Posterior cingulate gyrus (tissue), 11 donors: Measurements from ENCODE around the gene STRN.
"Not testable (repeated sequence)": the region's sequence is repeated elsewhere in the genome, so short reads cannot be mapped to it uniquely, and the experiment has no call there.

ENCODE experiments used
- DNase-seq, 10 donors: peaks; one replicate each; pipeline versions ENCODE4 v3.0.0 to v3.0.0-alpha.2; 2020 to 2021; ENCODE audit warnings: mixed read lengths in 3 of 10
- intact Hi-C: fragments of 100-400 bp; cut with DNase I; formaldehyde crosslinking; loops from one replicate; pipeline ENCODE4 v1.15.1; 2023

Gene STRN

DNA sequence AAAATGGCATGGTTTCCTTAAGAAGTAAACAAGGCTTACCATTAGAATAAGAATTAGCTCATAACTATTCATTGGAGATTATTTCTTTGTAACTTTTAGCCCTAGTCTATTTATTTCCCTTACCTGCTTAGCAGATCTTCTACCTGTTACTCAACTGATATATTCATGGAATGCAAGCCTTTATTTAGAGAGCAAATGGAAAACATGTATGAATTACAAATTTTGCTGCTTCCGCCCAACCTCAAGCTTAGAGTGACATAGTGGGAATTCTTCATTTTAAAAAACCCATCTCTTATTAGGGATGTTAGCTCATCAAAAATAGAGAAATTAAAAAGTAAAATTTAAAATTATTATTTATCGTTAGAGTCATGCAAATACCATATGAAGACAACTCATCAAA lies 110.9 kb downstream of the STRN start:
- intact Hi-C loops = no loop called here
- no peak for DNase-seq

DNA sequence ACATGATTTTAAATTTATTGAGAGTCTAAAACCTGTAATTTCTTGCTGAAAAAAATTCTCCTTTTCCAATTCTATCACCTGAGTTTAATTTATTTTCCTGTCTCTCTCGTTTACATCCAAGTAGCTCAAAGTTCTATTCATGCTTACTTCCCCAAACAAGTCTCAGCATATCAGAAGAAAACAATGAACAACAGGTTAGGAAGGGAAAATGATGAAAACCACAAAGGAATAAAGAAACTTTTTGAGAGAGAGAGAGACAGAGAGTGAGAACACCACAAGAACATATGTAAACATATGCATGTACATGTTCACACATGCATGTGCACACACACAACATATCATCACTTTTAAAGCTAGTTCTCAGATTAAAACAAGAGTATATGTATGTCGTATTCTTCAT lies 112.1 kb downstream of the STRN start:
- DNase-seq = no peak
- intact Hi-C loops = no loop called here

DNA sequence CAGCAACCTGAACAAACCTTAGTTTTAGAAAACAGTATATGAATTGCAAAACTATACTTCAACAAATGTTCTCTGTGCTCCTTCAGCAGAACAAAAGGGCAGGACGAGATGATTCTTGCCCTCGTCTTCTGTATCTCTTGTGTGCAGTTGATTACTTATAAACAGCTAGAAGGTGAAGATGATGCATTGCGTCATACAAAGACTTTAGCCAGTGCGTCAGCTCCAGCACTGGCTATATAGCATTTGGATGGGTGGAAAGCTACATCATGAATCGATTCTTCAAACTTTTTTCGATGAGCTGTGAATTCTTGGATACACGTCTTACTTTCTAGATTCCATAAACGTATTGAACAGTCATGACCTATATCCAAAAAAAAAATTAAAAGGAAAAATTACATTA lies 117.1 kb downstream of the STRN start:
- intact Hi-C loops = no loop called here

DNA sequence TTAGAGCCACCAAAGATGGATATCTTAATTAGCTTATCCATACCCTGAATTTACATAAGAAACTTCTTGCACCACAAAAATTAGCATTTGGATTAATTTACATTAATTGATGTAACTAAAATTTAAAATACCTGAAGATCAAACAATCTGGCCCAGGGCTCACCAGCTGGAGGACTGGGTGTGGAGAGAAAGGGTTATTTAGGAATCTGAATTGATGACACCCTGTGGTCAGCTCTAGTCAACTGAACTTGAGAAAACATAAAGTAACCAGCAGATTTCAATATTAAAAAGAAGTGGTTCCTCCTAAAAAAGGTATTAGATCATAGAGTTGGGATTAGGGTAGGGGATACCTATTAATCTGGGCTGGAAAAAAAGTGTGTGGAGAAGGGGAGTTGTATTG lies 122.5 kb downstream of the STRN start:
- intact Hi-C loops = no loop called here
- DNase-seq = no peak

More for the DNA sequence above, 117.1 kb downstream of the STRN start:
- DNase-seq = no peak

DNA sequence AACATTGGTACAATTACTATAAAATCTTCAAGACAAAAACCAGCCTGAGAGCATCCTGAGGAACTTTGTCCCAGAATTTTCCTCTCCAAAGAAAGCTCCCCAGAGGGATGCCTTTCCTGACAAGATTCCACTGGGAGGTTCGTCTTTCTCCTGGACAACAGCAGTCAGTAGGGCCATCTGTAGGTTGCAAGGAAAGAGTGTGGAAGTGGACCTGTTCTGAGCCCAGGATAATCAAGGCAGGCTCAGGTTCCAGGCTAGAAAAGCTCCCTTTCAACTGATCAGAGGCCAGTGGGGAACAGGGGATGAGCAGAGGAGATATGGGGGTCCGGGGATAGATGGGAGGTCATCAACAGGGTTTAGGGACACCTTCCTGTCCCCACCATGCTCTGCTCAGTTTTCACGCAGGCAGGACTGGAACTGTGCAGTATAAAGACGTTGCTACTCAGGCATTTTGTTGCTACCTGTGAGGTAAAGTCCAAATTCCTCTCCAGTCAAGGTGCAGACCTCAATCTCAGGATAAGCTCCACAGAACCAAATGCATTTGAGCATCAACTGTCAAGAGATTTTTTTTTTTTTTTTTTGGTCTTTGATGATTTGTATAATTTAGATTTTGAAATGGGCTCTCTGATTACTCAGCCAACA lies 126.2 kb downstream of the STRN start:
- intact Hi-C loops = no loop called here
- no peak for DNase-seq

DNA sequence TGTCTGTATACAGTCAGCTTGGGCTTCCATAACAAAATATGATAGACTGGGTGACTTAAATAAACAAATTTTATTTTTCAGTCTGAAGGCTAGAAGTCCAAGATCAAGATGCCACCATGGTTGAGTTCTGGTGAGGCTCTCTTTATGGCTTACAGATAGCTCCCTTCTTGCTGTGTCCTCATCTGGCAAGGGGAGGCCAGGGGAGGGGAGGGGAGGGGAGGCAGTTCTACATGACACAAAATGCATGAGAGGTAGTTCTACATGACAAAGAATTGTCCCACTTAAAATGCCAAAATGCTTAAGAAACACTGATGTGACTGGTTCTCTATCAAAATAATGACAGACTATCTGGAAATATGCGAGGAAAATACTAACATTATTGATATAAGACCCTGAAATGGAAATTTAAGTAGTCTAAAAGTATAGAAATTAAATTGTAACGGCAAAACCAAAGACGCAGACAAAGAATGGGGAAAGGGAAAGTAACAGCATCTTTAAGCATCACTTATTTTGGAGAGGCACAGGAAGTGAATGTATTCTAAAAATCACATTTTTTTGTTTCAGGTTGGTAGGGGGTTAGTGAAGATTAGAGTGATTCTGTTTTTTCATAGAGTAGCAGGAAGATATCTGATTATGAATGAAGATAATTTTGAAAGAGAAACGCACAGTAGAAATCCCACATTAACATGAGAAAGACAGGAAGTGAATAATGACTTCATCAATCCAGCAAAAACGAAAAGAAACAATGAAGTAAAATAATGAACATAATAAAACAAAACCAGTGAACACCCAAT lies 131.4 kb downstream of the STRN start:
- intact Hi-C loops = no loop called here
- DNase-seq = no peak

DNA sequence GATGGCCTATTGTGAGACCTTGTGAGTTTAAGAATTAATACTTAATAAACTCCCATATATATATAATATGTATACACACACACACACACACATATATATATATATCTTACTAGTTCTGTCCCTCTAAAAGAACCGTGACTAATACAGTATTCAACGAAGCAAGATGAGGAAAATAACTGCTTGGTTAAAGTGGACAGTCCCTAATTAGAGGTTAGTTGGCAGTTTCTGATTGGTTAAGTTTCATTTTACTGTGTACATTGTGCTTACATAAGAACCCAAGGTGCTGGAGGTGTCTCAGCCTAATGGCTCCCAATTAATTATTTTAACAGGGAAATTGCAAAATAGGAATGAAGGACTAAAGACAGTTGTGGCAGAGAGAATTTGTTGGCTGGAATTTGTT lies 132.1 kb downstream of the STRN start:
- DNase-seq = no peak
- intact Hi-C loops = no loop called here

DNA sequence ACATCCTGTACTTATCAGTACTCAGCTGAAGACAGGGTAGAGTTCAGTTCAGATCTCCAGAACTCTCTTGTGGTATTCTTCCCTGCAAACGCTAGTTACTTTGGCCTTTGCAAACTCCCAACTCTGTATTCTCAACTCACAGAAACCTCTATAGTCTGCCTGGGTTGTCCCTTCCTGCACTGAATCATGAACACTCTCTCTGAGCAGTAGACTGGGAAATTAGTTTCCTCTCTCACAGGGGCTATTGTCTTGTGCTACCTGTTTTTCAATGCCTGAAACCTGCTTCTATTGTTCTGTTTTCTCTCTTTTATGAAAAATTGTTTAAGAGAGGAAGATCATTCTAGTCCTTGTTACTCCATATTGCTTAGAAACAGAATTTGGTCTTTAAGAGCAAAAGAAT lies 135.2 kb downstream of the STRN start:
- intact Hi-C loops = no loop called here
- DNase-seq = no peak

DNA sequence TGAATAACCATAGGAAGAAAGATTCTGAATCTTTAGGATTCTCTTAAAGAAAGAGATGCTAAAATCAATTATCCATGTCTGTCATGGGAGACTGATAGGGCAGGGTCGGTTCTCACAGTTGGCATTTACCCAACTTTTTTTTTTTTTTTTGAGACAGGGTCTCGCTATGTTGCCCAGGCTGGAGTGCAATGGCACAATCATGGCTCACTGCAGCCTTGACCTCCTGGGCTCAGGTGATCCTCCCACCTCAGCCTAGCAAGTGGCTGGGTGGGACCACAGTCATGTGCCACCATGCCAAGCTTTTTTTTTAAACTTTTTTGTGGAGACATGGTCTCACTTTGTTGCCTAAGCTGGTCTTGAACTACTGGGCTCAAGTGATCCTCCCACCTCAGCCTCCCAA lies 141.7 kb downstream of the STRN start:
- intact Hi-C loops, DNase-seq: not testable (repeated sequence)

DNA sequence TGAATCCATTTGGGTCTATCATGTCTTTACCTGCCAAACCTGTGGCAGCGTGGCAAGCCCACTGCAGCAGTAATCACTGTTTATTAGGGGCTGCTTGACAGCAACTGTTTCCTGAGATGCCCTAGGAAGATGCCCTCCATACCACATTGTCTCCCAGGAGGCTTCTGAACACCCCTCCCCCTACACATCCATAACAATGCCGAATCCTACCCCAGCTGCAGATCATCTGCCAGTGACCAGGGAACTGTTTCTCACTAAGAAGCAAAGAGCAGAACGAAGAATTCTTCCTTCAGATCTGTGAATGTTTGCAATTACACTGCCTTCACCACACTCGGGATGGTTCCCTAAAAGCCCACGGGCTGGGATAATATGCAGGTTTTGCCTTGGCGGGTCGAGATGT lies 142.1 kb downstream of the STRN start:
- intact Hi-C loops = no loop called here

DNA sequence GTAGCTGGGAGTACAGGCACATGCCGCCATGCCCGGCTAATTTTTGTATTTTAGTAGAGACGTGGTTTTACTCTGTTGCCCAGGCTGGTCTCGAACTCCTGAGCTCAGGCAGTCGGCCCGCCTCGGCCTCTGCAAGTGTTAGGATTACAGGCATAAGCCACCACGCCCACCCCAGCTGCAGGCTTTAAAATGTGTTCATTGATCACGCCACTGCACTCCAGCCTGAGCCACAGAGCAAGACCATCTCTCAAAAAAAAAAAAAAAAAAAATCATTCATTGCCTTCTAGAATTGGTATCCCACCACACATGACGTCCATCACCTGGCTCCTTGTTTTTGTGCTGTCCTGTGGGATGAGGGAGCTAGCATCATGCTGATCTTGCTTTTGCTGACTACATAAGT lies 142.5 kb downstream of the STRN start:
- no peak for DNase-seq
- intact Hi-C loops = no loop called here

More for the DNA sequence above, 142.1 kb downstream of the STRN start:
- no peak for DNase-seq

DNA sequence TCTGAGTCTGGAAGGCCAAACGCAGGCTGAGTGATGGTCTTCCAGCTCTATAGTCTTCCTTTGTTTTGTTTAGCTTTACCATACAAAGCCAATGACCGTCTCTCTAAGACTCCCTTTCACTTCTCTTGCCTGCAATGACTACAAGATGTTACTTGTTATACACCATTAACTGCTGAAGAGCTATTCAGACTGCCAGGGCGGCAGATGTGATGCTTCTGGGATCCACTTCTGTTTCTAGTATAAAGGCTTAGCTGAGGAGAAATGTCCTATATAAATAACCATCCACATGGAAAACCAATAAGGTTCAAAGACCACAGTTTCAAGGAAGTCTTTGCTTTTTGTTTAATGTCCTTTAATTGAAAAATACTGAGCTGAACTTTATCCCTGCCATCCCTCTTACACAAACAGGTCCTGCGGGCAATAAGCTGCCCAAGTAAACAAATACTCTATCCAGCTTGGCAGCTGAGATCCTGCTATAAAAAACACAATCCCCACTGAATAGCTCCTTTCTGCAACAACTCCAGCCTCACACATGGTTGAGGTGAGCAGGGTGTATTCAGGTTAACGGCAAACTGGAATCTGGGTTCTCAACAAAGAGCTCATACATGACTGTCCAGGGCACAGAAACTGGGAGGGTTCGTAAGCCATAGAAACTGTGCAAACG lies 145.3 kb downstream of the STRN start:
- DNase-seq = no peak
- intact Hi-C loops = no loop called here

DNA sequence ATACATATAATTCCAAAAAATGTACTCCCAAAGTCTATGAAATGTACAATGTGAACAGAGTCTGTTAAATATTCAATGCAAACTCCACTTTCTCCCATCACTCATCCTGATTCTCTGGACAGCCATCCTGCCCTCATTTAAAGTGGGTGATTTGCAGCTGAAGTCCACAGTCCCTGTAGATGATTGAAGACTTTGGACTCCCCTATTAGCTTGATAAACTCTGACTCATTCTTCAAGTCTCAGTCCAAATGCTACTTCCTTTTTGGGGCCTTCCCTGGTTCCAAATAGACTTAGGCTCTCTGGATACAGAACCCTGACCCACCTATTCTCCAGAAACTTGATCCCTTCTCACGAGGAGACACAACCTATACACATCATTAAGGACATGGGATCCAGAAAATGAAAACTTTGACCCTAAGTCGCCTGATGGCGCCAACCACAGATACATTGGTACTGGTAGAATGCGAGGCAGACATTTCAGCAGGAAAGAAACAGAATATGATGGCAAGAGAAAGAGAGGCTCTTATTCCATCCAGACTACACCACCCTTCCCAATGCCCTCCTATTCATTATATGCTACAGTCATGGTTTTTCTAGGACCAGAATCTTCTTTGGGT lies 147.1 kb downstream of the STRN start:
- DNase-seq = no peak
- intact Hi-C loops = no loop called here

DNA sequence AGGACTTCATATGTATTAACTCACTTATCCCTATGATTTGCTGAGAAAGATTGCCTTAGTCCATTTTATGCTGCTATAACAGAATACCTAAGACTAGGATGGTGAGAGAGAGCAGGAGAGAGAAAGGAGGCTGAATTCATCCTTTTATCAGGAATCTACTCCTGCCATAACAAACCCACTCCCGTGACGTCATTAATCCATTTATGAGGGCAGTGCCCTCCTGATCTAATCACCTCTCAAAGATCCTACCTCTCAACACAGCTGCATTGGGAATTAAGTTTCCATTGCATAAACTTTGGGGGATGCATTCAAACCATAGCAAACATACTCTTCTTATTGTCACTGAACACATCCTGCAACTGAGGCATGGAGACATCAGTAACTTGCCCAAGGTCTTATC lies 147.8 kb downstream of the STRN start:
- intact Hi-C loops = no loop called here

DNA sequence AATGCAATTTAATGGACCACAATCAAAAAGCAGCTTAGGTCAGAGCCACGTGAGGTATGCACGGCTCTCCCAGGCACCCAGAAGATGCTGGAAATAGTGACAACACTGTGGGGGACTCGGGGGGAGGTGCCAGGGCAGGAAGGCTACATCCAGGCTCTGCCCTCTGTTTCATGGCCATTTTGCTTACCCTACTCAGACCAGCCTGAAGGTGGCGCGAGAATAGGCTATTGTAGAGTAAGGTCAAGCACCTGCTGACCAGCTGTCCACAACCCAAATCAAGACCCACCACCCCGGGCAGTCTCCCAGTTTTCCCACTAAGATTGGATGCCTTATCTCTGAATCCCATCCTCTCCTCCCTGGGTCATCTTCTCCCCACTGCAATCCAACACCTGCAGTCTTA lies 154.1 kb downstream of the STRN start:
- intact Hi-C loops = no loop called here
- DNase-seq = peak in 1 of 10 donors; percentile 57

More for the DNA sequence above, 147.8 kb downstream of the STRN start:
- no peak for DNase-seq

DNA sequence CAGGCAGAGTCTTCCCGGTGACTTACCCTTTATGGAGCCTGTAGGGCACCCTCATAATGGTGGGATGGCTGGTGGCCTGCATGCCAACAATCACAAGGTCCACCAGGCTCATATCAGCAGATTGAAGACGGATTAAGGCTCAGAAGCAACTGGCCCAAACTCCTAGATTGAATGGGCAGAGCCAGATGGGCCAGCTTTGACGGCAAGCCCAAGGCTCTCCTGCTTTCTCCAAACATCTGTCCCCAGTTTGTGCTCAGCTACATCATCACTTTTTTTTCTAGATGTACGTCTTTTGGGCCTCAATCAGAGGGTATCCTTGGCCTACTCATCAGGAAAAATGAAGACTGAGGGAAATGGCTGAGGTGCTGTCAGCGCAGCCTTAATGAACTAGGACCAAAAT lies 155.3 kb downstream of the STRN start:
- intact Hi-C loops = no loop called here
- no peak for DNase-seq

DNA sequence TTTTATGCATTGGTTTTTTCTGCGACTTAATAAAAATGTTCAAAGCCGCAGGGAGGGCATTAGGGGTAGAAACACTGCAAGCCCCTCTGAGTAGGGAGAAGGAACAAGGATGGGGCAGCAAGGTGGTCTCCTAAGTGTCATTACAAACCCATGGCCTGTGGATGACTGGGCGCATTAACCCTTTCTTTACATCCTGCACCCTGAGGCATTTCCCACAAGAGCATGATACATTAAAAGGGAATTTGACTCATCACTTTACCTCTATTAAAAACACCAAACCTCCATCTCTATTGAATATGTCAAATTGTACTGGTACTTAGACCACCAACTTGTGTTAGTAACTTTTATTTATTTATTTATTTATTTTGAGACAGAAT lies 157.3 kb downstream of the STRN start:
- no peak for DNase-seq
- intact Hi-C loops = no loop called here

DNA sequence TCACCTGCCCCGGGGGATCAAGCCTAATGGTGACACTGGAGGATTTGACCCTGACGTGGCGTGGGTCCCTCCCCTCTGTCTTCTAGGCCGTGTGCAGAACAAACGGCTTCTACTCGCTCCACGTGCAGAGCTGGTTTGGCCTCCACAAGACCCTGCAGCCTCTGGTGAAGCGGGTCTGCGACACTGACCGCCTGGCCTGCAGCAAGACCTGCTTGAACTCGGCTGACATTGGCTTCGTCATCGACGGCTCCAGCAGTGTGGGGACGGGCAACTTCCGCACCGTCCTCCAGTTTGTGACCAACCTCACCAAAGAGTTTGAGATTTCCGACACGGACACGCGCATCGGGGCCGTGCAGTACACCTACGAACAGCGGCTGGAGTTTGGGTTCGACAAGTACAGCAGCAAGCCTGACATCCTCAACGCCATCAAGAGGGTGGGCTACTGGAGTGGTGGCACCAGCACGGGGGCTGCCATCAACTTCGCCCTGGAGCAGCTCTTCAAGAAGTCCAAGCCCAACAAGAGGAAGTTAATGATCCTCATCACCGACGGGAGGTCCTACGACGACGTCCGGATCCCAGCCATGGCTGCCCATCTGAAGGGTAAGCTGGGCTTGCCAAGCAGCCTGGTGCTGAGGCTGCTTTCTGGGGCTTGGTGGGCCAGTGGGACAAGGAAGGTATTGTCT lies 157.8 kb downstream of the STRN start:
- DNase-seq = peak in 1 of 10 donors; percentile 77
- intact Hi-C loops = no loop called here

DNA sequence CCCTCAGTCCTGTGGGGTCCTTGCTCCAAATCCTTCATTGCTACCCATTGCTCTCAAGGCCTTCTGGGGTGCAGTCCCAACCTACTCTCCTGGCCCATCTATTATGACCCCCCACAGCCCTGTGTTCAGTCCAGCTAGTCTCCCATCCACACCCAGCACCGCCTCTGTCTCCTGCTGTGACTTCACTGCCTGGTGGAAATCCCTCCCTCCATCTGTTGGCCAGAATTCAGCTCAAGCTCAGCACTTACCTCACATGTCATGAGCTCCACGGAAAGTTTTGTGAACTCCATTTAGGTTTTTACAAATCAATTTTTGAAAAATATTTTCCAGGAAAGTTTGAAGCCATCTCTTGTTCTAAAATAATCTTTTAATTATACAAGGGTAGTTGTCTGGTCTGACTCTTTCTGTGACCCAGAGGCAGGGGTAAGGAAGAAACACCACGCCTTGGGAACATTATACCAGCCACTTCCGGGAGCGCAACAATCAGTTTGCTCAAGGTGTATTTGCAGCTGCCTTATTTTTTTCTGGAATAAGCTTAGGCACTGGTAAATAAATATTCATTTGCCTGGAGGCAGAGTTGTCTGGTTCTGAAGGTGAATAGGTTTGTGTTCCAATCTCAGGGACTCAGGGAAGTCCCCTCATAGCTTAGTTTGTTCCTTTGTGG lies 159.0 kb downstream of the STRN start:
- DNase-seq = no peak

DNA sequence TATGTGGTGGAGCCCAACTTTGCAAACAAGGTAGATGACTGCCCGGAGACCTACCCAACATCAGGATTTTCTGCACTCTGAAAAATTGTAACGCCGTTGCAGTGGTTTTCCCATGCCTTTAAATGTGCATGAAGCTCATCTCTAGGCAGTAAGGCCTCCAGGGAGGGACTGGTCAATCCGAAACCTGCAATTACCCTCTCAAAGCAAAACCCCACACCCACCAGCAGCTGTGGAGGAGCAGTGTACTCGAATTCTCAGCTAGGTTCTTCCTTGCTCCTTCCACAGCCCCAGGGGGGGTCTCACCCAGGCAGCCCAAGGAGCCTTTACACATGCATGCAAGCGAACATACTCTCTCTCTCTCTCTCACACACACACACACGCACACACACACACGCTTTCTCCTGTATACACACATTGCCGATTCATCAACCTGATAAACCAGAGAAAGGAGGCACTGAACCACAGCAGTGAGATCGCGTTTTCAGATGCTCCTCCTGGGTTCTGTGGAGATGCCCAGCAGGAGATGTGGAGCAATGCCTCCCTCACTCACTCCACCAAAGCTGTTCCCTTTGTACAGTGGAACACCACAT lies 160.6 kb downstream of the STRN start:
- no peak for DNase-seq
- intact Hi-C loops = no loop called here

More for the DNA sequence above, 159.0 kb downstream of the STRN start:
- intact Hi-C loops = no loop called here
